Tibial nerve (tissue), 4 donors: ENCODE results near the gene FRZB.

Experiments used
- CTCF ChIP-seq, 5 experiments: fragments of 200-600 bp in 3 of 5; fragments of 450-650 bp in 2 of 5; sonication (generic) in 3 of 5; IDR thresholded peaks; one replicate each; pipeline ENCODE4 v1.5.1; 2016 to 2019; ENCODE audit warnings: antibody characterized with exemption in 5 of 5, mild to moderate bottlenecking in 3 of 5, moderate library complexity in 2 of 5
- EP300 ChIP-seq, 2 donors: sonication (generic); formaldehyde crosslinking; IDR thresholded peaks; one replicate each; pipeline ENCODE4 v1.6.1; 2017; ENCODE audit warnings: antibody characterized with exemption in 2 of 2, mild to moderate bottlenecking in 1 of 2
- POLR2A ChIP-seq, 2 donors: fragments of 450-650 bp; IDR thresholded peaks; one replicate each; pipeline ENCODE4 v1.6.1; 2017; ENCODE audit warnings: antibody characterized with exemption in 2 of 2, mild to moderate bottlenecking in 2 of 2, moderate library complexity in 2 of 2

DNA sequence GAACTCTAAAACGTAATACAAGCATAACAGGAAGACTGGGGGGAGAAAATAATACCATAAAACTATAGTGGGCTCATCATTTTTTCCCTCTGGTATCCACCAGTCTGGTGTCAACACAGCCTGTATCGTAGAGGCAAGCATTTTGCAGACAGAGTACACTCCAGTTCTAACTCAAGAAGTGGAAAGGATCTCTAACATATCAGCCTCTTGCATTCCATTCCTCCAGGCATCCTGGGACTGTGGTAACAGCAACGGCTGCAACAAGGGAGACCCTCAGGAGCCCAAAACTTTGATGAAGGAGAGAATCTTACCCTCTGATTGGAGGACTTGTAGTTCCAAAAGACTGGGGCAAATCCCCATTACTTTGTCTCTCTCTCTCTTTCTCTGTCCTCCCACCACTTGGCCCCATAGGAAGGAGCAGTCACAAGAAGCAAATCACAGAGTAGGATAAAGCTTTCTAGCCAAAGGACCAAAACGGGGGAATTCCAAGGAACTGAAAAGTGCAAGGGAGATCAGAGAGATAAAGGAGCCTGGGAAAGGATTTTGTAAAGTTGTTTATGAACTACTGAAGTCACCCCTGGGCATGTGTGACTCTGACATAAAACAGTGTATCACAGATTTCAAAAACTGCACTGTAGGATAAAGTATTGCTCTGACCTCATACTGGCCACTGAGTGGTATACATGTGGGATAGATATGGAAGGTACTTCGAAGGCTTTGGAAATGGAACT, 11.9 kb downstream of the FRZB start:
- TF ChIP-seq POLR2A (IDR thresholded peaks at IDR 0.05), result no peak
- TF ChIP-seq CTCF (IDR thresholded peaks at IDR 0.05), result no peak
- TF ChIP-seq EP300 (IDR thresholded peaks at IDR 0.05), result no peak
